ENCODE data around the gene SNED1. TPM values are rescaled to one million over a fixed set of nuclear protein-coding genes. Genes with fewer than 3 reads are reported as not detected.

SNED1 gene
- total and polyA plus RNA-seq, 2 experiments from 2014 or later: 1.5 to 2.8 TPM

GRCh38 chr2:241121008-241121407, 122.6 kb downstream of the SNED1 start:
- H3K36me3 ChIP-seq (ENCODE audit: insufficient read depth): peaks cover 12% of the 10 kb centered on the region
- no peak overlapping the region for H3K4me3 ChIP-seq
- peaks cover 1% of the 10 kb centered on the region for H3K27me3 Mint-ChIP-seq (ENCODE audit: insufficient read depth, low read depth, poor library complexity)
- H3K4me1 ChIP-seq (ENCODE audit: insufficient read depth): no peaks in the 10 kb centered on the region
- no peak overlapping the region for H2AFZ ChIP-seq
- no peak overlapping the region for H3K27ac Mint-ChIP-seq
- no peak overlapping the region for H3K27ac ChIP-seq (ENCODE audit: low read depth)
- DNase-seq (ENCODE audit: low spot score): no peak
- H3K4me2 ChIP-seq: no peak overlapping the region
- peaks cover 37% of the 10 kb centered on the region for H3K36me3 Mint-ChIP-seq (ENCODE audit: low read depth)
- no peaks in the 10 kb centered on the region; the same call in none of the 2 replicates for H4K20me1 ChIP-seq (replicated peaks; ENCODE audit: insufficient read depth)
- H3K4me3 Mint-ChIP-seq: no peak overlapping the region
- no peaks in the 10 kb centered on the region for H3K4me1 Mint-ChIP-seq
- no peak for TF ChIP-seq EZH2 (IDR thresholded peaks at IDR 0.05; ENCODE audit: low read depth, unreplicated experiment)
- no peak for TF ChIP-seq POLR2AphosphoS5 (IDR thresholded peaks at IDR 0.05; ENCODE audit: low read depth)
- no peak for TF ChIP-seq CTCF (conservative IDR thresholded peaks at IDR 0.05; ENCODE audit: low read depth in 2 of 2)
- no peak for TF ChIP-seq NANOG (IDR thresholded peaks at IDR 0.05; ENCODE audit: borderline replicate concordance)
- no peak for TF ChIP-seq JUNB (IDR thresholded peaks at IDR 0.05; ENCODE audit: unreplicated experiment)
- no peak for TF ChIP-seq STAT1 (IDR thresholded peaks at IDR 0.05; ENCODE audit: unreplicated experiment)
- TF ChIP-seq REST (IDR thresholded peaks at IDR 0.05; ENCODE audit: unreplicated experiment): no peak
- no peak for TF ChIP-seq CREB1 (CRISPR knock-in tag; IDR thresholded peaks at IDR 0.05; ENCODE audit: low read depth)
- H3K9me3 Mint-ChIP-seq: no peaks in the 10 kb centered on the region
- H3K27me3 ChIP-seq (ENCODE audit: insufficient read depth): no peaks in the 10 kb centered on the region
- H3K79me2 ChIP-seq (replicated peaks; ENCODE audit: insufficient read depth): no peaks in the 10 kb centered on the region
- ATAC-seq: no peak
- H3F3A ChIP-seq (replicated peaks; ENCODE audit: low read depth): no peaks in the 10 kb centered on the region
- H3K9me2 ChIP-seq (ENCODE audit: insufficient read depth): no peaks in the 10 kb centered on the region

- Mint-ChIP-seq H3K36me3 (ENCODE audit: low read depth) (peaks cover 37% of the 10 kb centered on the region), H3K27ac (no peak overlapping the region), H3K4me3 (no peak overlapping the region), H3K4me1 (no peaks in the 10 kb centered on the region), H3K9me3 (no peaks in the 10 kb centered on the region), H3K27me3 (ENCODE audit: insufficient read depth, low read depth, poor library complexity) (peaks cover 1% of the 10 kb centered on the region)
- DNase-seq (ENCODE audit: low spot score) (no peak), ATAC-seq (no peak)
- Histone ChIP-seq H3K4me3 (no peak overlapping the region), H3K27ac (ENCODE audit: low read depth) (no peak overlapping the region), H3K79me2 (replicated peaks; ENCODE audit: insufficient read depth) (no peaks in the 10 kb centered on the region), H3K4me2 (no peak overlapping the region), H3K36me3 (ENCODE audit: insufficient read depth) (peaks cover 12% of the 10 kb centered on the region), H3K27me3 (ENCODE audit: insufficient read depth) (no peaks in the 10 kb centered on the region), H4K20me1 (replicated peaks; ENCODE audit: insufficient read depth) (no peaks in the 10 kb centered on the region; the same call in none of the 2 replicates), H3K9me2 (ENCODE audit: insufficient read depth) (no peaks in the 10 kb centered on the region), H3K4me1 (ENCODE audit: insufficient read depth) (no peaks in the 10 kb centered on the region), H3F3A (replicated peaks; ENCODE audit: low read depth) (no peaks in the 10 kb centered on the region), H2AFZ (no peak overlapping the region)
- TF ChIP-seq REST (IDR thresholded peaks at IDR 0.05; ENCODE audit: unreplicated experiment): no peak
- no peak for TF ChIP-seq NANOG (IDR thresholded peaks at IDR 0.05; ENCODE audit: borderline replicate concordance)
- TF ChIP-seq CREB1 (CRISPR knock-in tag; IDR thresholded peaks at IDR 0.05; ENCODE audit: low read depth): no peak
Observed at GRCh38 chr2:241122376-241123002, 124.1 kb downstream of the SNED1 start.

Measured in GM23338 (cell line).